ENCODE data around the gene CRYZ.
A peak's percentile ranks its signal among the peaks of the same experiment; 100 is the strongest.
"Not testable (repeated sequence)": the region's sequence is repeated elsewhere in the genome, so short reads cannot be mapped to it uniquely, and the experiment has no call there.

Gene CRYZ

GRCh38 chr1:74679811-74680210 is 53.0 kb downstream of the CRYZ start:
- DNase-seq, result peak; percentile 86

- no peak for DNase-seq
Observed at GRCh38 chr1:74677926-74678325, 54.9 kb downstream of the CRYZ start.

- DNase-seq, result no peak
Observed at GRCh38 chr1:74674278-74675048, 58.4 kb downstream of the CRYZ start.

GRCh38 chr1:74673351-74674111 is 59.3 kb downstream of the CRYZ start, which contains the start of gene ERICH3:
Gene ERICH3 (minus strand): TSS chr1:74673792. CDS start chr1:74673519, 273 bp downstream.
- peak; percentile 82 for DNase-seq

GRCh38 chr1:74670866-74671265 is 62.0 kb downstream of the CRYZ start:
- DNase-seq, result not testable (repeated sequence)
